Activated CD4-positive, alpha-beta memory T cell treated with anti-CD3 and anti-CD28 coated beads, Interleukin-2, amount 10 ng/mL, durations not matched to agents 7 days and 5 days (primary cell): ENCODE measurements around the gene MEGF11. TPM values are rescaled to one million over a fixed set of nuclear protein-coding genes. Genes with fewer than 3 reads are reported as not detected.

Experiments used
- CTCF ChIA-PET: fragments of 350-600 bp; sonication (Branson Sonifier 250); formaldehyde crosslinking; loops from one replicate; lab custom pipeline; 2021; ENCODE audit warnings: antibody characterized with exemption, inconsistent platforms; lab: Charles Lee
- POLR2A ChIA-PET: fragments of 350-600 bp; sonication (Branson Sonifier 250); formaldehyde crosslinking; loops from one replicate; lab custom pipeline; 2021; ENCODE audit warnings: antibody characterized with exemption; lab: Charles Lee
- DNase-seq: peaks from one replicate; pipeline ENCODE4 v3.0.0-alpha.2; 2020
- H3K27ac Mint-ChIP-seq: one replicate; pipeline ENCODE4 v1.8.0; 2021; ENCODE audit warnings: mild to moderate bottlenecking, mixed read lengths
- H3K27me3 Mint-ChIP-seq: one replicate; pipeline ENCODE4 v1.8.0; 2021; ENCODE audit warnings: mixed read lengths
- H3K36me3 Mint-ChIP-seq: one replicate; pipeline ENCODE4 v1.8.0; 2021; ENCODE audit warnings: low read depth, mixed read lengths
- H3K4me1 Mint-ChIP-seq: one replicate; pipeline ENCODE4 v1.8.0; 2021; ENCODE audit warnings: mixed read lengths
- H3K4me3 Mint-ChIP-seq: one replicate; pipeline ENCODE4 v1.8.0; 2021; ENCODE audit warnings: mild to moderate bottlenecking, mixed read lengths
- H3K9me3 Mint-ChIP-seq: one replicate; pipeline ENCODE4 v1.8.0; 2021; ENCODE audit warnings: mixed read lengths
- total RNA-seq, 2 experiments: library from RNA; stranded (reverse); gene quantifications; one replicate each; pipeline ENCODE4 v1.2.3, GENCODE V29; 2021

MEGF11 gene
- total RNA-seq, 2 experiments from 2014 or later: not detected

DNA sequence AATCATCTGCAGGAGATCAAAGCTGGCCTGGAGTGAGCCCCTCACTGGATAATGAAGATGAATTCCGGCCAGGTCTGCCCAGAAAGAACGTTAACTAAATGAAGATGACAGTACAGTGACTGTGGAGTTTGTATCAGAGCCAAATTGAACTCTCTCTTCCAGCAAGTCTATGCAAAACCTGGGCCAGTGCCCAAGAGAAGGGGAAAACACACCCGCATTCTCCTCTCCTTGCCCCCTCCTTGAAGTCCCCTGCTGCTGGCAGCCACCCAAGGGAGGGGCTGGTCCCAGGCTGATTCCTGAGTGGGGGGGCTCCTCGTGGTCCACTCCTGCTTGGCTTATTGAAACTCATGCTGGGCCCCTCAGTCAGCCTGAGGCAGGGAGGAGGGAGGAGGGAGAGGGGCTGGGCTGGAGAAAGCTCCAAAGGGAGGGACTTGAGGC, 228.5 kb downstream of the MEGF11 start:
- Mint-ChIP-seq H3K27ac (no peak overlapping the region), H3K36me3 (no peaks in the 10 kb centered on the region), H3K4me3 (no peak overlapping the region), H3K4me1 (no peaks in the 10 kb centered on the region), H3K27me3 (peaks cover 25% of the 10 kb centered on the region), H3K9me3 (no peaks in the 10 kb centered on the region)
- DNase-seq: no peak
- POLR2A ChIA-PET: no interaction called here
- CTCF ChIA-PET: no interaction called here

DNA sequence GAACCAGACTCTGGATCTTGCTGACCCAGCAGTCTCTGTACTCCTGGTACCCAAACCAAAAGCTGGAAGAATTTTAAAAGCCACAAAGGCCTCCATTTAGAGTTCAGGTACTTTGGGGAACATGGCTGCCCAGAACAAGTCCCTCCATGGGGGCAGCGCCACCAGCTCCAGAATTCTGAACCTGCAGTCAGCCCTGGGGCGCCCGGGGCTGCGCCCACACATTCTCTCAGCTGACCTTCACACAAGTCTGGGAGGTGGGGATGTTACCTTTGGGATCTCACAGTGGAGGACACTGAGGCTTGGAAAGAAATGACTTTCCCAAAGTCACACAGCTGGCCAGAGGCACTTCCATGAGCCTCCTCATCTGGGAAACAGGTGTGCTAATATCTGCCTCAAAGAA, 229.4 kb downstream of the MEGF11 start:
- Mint-ChIP-seq H3K27ac (no peak overlapping the region), H3K36me3 (no peaks in the 10 kb centered on the region), H3K27me3 (peaks cover 25% of the 10 kb centered on the region), H3K4me1 (no peaks in the 10 kb centered on the region), H3K9me3 (no peaks in the 10 kb centered on the region), H3K4me3 (no peak overlapping the region)
- ChIA-PET CTCF (no interaction called here), POLR2A (no interaction called here)
- no peak for DNase-seq

GRCh38 chr15:66023311-66023972, 230.1 kb downstream of the MEGF11 start:
- H3K4me1 Mint-ChIP-seq: no peaks in the 10 kb centered on the region
- no peak for DNase-seq
- no peaks in the 10 kb centered on the region for H3K9me3 Mint-ChIP-seq
- POLR2A ChIA-PET: no interaction called here
- CTCF ChIA-PET: interaction anchor here (0.6 to 0.7 kb wide), 2 partner anchors 167 to 314 kb away, joined by 3 to 5 read pairs; no protein-coding TSS in a partner anchor
- no peak overlapping the region for H3K4me3 Mint-ChIP-seq
- H3K36me3 Mint-ChIP-seq: no peaks in the 10 kb centered on the region
- no peak overlapping the region for H3K27ac Mint-ChIP-seq
- peaks cover 28% of the 10 kb centered on the region for H3K27me3 Mint-ChIP-seq

GRCh38 chr15:66022163-66022525, 231.4 kb downstream of the MEGF11 start:
- Mint-ChIP-seq H3K4me1 (no peaks in the 10 kb centered on the region), H3K36me3 (no peaks in the 10 kb centered on the region), H3K9me3 (no peaks in the 10 kb centered on the region), H3K27me3 (peaks cover 24% of the 10 kb centered on the region), H3K4me3 (no peak overlapping the region), H3K27ac (no peak overlapping the region)
- CTCF ChIA-PET: no interaction called here
- POLR2A ChIA-PET: no interaction called here
- no peak for DNase-seq

DNA sequence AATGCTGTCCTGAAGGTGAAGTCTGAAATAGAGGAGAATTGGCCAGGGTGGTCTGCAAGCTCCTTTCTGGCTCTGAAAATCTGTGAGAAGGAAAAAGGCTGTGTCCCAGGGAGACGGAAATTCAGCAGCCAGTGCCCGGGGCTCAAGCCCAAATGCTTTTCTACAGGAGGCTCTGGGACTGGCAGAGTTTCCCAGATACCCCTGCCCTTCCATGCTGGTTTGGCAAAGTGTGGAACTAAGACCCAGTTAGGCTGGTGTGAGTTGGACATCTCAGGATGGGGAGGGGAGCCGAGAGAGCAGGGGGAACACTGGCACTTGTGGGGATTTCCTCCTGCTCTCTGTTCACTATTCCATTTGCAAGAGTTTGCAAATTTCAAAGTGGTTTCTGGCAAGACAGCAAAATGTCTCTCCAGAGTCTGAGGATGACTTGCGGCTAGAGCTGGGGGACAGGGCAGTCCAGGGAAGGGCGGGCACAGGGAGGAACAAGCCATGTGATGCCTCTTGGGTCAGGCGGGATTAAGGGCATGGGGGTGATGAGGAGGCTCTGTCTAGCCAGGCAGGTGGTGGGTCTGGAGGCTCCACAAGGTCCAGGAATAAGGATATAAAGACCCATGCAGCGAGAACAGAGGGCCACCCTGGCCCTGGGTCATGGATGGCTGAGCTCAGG, 231.9 kb downstream of the MEGF11 start:
- ChIA-PET POLR2A (no interaction called here), CTCF (no interaction called here)
- Mint-ChIP-seq H3K9me3 (no peaks in the 10 kb centered on the region), H3K36me3 (no peaks in the 10 kb centered on the region), H3K4me3 (no peak overlapping the region), H3K27me3 (peaks cover 21% of the 10 kb centered on the region), H3K4me1 (no peaks in the 10 kb centered on the region), H3K27ac (no peak overlapping the region)
- no peak for DNase-seq

DNA sequence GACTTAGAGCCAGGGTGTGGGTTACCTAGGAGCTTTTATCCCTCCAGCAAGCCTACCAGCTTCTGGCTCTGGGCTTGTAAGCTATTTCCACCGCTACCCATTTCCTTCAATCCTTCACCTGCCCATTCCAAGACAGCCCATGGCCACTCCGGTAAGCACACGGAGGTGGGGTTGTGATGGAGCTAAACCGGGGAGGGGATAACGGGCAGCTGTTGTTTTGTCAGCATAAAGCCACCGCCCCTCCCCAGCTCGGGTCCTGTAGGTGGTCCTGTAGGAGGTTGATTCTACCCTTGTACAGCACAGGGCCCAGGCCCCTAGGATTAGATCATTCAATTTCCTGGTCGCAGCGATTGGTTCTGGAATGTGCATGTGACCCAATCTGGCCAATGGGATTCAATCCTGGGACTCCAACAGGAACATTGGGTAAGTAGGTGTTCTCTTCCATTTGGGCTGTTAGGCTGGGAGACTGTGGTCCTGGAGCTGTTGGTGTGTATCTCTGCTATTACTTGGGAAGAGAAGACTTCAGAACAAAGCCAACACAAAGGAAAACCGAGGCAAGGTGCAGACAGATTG, 233.6 kb downstream of the MEGF11 start:
- Mint-ChIP-seq H3K36me3 (no peaks in the 10 kb centered on the region), H3K4me3 (no peak overlapping the region), H3K27ac (no peak overlapping the region), H3K4me1 (no peaks in the 10 kb centered on the region), H3K27me3 (peaks cover 18% of the 10 kb centered on the region), H3K9me3 (no peaks in the 10 kb centered on the region)
- DNase-seq: no peak
- ChIA-PET POLR2A (no interaction called here), CTCF (no interaction called here)

DNA sequence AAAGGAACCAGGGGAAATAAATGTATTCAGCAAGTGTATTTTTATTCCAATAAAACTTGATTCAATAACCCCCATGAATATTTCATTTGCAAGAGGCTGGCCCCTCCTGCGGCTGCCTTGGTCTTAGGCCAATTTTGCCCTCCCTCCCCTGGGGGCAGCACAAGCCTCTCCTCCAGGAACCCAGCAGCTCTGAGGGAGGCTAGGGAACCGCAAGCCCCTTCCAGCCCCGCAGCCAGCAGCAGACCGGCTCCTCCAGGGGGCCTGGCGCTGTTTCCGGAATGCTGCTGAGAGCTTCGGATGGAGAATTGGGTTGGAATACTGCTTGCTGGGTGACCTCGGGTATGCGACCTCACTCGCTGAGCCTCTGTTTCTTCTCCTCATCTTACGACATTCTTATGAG, 234.2 kb downstream of the MEGF11 start:
- CTCF ChIA-PET: no interaction called here

GRCh38 chr15:66018488-66018797, 235.1 kb downstream of the MEGF11 start:
- peaks cover 19% of the 10 kb centered on the region for H3K27me3 Mint-ChIP-seq
- no peak overlapping the region for H3K4me3 Mint-ChIP-seq
- no peak for DNase-seq
- no peaks in the 10 kb centered on the region for H3K9me3 Mint-ChIP-seq
- ChIA-PET CTCF (no interaction called here), POLR2A (no interaction called here)
- H3K36me3 Mint-ChIP-seq: no peaks in the 10 kb centered on the region
- no peak overlapping the region for H3K27ac Mint-ChIP-seq
- H3K4me1 Mint-ChIP-seq: no peaks in the 10 kb centered on the region

More for the DNA sequence above, 234.2 kb downstream of the MEGF11 start:
- no peaks in the 10 kb centered on the region for H3K36me3 Mint-ChIP-seq
- H3K4me3 Mint-ChIP-seq: no peak overlapping the region
- no peak for DNase-seq
- no peaks in the 10 kb centered on the region for H3K4me1 Mint-ChIP-seq
- H3K27me3 Mint-ChIP-seq: peaks cover 15% of the 10 kb centered on the region
- H3K9me3 Mint-ChIP-seq: no peaks in the 10 kb centered on the region
- H3K27ac Mint-ChIP-seq: no peak overlapping the region
- POLR2A ChIA-PET: no interaction called here

DNA sequence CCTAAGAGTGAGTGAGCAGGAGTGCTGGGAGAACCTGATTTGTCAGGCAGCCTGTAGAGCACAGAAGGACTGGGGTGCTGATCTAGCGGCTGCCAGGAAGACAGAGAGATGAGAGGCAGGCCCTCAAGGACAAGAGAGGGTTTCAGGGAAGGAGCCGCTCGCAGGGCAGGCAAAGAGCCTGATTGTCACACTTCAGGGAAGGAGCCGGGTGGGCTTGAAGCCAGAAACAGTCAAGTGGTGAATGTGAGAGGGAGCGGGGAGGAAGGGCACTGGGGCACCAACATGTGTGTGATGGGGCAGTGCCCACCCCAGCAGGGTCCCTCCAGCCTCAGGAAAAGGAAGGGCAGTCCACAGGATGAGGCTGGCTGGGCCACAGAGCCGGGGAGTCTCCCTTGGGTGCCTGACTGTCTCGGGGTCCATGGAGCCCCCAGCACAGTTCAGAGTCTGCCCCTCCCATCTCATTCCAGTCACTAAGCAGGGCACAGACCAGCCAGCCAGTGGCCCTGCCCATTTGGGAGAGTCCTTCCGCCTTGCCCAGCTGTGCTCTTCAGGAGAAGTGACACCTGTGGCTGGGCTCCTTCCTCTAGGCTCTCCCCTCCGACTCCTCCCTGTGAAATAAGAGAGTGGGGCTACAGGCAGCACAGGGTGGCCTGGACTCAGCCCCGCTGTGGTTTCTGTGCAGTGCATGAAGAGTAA, 235.6 kb downstream of the MEGF11 start:
- DNase-seq: no peak
- Mint-ChIP-seq H3K4me3 (no peak overlapping the region), H3K36me3 (no peaks in the 10 kb centered on the region), H3K4me1 (no peaks in the 10 kb centered on the region), H3K27ac (no peak overlapping the region), H3K27me3 (peaks cover 19% of the 10 kb centered on the region), H3K9me3 (no peaks in the 10 kb centered on the region)
- POLR2A ChIA-PET: no interaction called here
- CTCF ChIA-PET: no interaction called here

GRCh38 chr15:66017000-66017399, 236.6 kb downstream of the MEGF11 start:
- POLR2A ChIA-PET: no interaction called here

DNA sequence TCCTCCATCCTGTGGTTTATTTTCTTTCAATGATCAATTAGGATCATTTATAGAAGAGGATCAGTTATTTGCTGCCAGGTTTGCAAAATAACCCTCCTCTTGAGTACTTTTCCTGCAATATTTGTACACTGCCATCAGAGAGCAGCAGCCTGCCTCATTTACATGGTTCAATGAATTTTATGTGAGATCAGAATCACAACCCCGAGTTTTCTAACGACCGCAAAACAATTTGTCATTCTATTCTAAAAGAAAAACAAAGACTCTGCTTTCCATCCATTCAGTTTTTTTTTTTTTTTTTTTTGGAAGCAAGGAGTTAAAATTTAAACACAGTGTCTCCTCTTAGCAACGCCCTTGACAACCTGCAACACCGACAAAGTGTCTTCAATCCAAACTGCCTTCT, 237.4 kb downstream of the MEGF11 start:
- H3K36me3 Mint-ChIP-seq: no peaks in the 10 kb centered on the region
- no peak overlapping the region for H3K27ac Mint-ChIP-seq
- peaks cover 16% of the 10 kb centered on the region for H3K27me3 Mint-ChIP-seq
- no peak overlapping the region for H3K4me3 Mint-ChIP-seq
- ChIA-PET POLR2A (no interaction called here), CTCF (no interaction called here)
- no peaks in the 10 kb centered on the region for H3K9me3 Mint-ChIP-seq
- no peak for DNase-seq
- no peaks in the 10 kb centered on the region for H3K4me1 Mint-ChIP-seq

More at GRCh38 chr15:66017000-66017399, 236.6 kb downstream of the MEGF11 start:
- Mint-ChIP-seq H3K4me3 (no peak overlapping the region), H3K27ac (no peak overlapping the region), H3K36me3 (no peaks in the 10 kb centered on the region), H3K9me3 (no peaks in the 10 kb centered on the region), H3K27me3 (peaks cover 19% of the 10 kb centered on the region), H3K4me1 (no peaks in the 10 kb centered on the region)
- CTCF ChIA-PET: no interaction called here
- no peak for DNase-seq

GRCh38 chr15:66014635-66015182, 238.8 kb downstream of the MEGF11 start:
- CTCF ChIA-PET: no interaction called here
- DNase-seq: no peak

GRCh38 chr15:66014022-66014421, 239.5 kb downstream of the MEGF11 start:
- Mint-ChIP-seq H3K9me3 (no peaks in the 10 kb centered on the region), H3K36me3 (no peaks in the 10 kb centered on the region), H3K27ac (no peak overlapping the region), H3K27me3 (peaks cover 16% of the 10 kb centered on the region), H3K4me3 (no peak overlapping the region), H3K4me1 (no peaks in the 10 kb centered on the region)
- ChIA-PET CTCF (no interaction called here), POLR2A (no interaction called here)
- no peak for DNase-seq

More at GRCh38 chr15:66014635-66015182, 238.8 kb downstream of the MEGF11 start:
- H3K27ac Mint-ChIP-seq: no peak overlapping the region
- H3K27me3 Mint-ChIP-seq: peaks cover 16% of the 10 kb centered on the region
- H3K4me3 Mint-ChIP-seq: no peak overlapping the region
- POLR2A ChIA-PET: no interaction called here
- no peaks in the 10 kb centered on the region for H3K9me3 Mint-ChIP-seq
- H3K36me3 Mint-ChIP-seq: no peaks in the 10 kb centered on the region
- no peaks in the 10 kb centered on the region for H3K4me1 Mint-ChIP-seq
